ENCODE data around the gene ADGRF3.

GRCh38 chr2:26317377-26318105 is 29.0 kb downstream of the ADGRF3 start:
- no peak for TF ChIP-seq CTCF (IDR thresholded peaks at IDR 0.05)
- no peak for TF ChIP-seq POLR2A (IDR thresholded peaks at IDR 0.05)

All from ovary (tissue), 3 donors.